Osteoblast (primary cell): ENCODE measurements around the gene FDPS. TPM values are rescaled to one million over a fixed set of nuclear protein-coding genes. Genes with fewer than 3 reads are reported as not detected.

Experiments used
- DNase-seq: peaks from one replicate; pipeline ENCODE4 v3.0.0; 2011; ENCODE audit warnings: low spot score, mixed read lengths; ENCODE audit not compliant: insufficient read length; ENCODE audit errors: missing footprints
- H2AFZ ChIP-seq: 2 replicates; pipeline ENCODE4 v1.6.0; 2011; ENCODE audit warnings: mild to moderate bottlenecking, low read length
- H3K27ac ChIP-seq: 2 replicates; pipeline ENCODE4 v1.5.1; 2011; ENCODE audit warnings: mild to moderate bottlenecking, low read depth, low read length, moderate library complexity
- H3K27me3 ChIP-seq: 2 replicates; pipeline ENCODE4 v1.6.0; 2012; ENCODE audit warnings: mild to moderate bottlenecking, control low read depth, inconsistent platforms, low read length, moderate library complexity; ENCODE audit not compliant: insufficient read depth
- H3K36me3 ChIP-seq: 2 replicates; pipeline ENCODE4 v1.5.1; 2011; ENCODE audit warnings: mild to moderate bottlenecking, low read length, control low read depth, moderate library complexity; ENCODE audit not compliant: insufficient read depth
- H3K4me1 ChIP-seq: 2 replicates; pipeline ENCODE4 v1.5.1; 2011; ENCODE audit warnings: mild to moderate bottlenecking, low read length, control low read depth, moderate library complexity; ENCODE audit not compliant: insufficient read depth
- H3K4me2 ChIP-seq: 2 replicates; pipeline ENCODE4 v1.6.0; 2011; ENCODE audit warnings: mild to moderate bottlenecking, low read length; ENCODE audit not compliant: insufficient read depth
- H3K4me3 ChIP-seq: fragments of 200-600 bp; sonication (generic); 3 replicates; pipeline ENCODE4 v1.5.1; 2012; ENCODE audit warnings: mild to moderate bottlenecking, low read length, inconsistent platforms; ENCODE audit not compliant: insufficient read depth
- H3K79me2 ChIP-seq: 2 replicates; pipeline ENCODE4 v1.6.0; 2012; ENCODE audit warnings: mild to moderate bottlenecking, low read length, control low read depth, inconsistent platforms; ENCODE audit not compliant: insufficient read depth
- H3K9me3 ChIP-seq: 2 replicates; pipeline ENCODE4 v1.5.1; 2011; ENCODE audit warnings: low read depth, low read length, control low read depth
- H4K20me1 ChIP-seq: 2 replicates; pipeline ENCODE4 v1.6.0; 2012; ENCODE audit warnings: mild to moderate bottlenecking, low read length, control low read depth; ENCODE audit not compliant: insufficient read depth
- CTCF ChIP-seq: IDR thresholded peaks from 2 replicates; pipeline ENCODE4 v1.5.1; 2011; ENCODE audit warnings: mild to moderate bottlenecking, low read depth, low read length, moderate library complexity; ENCODE audit errors: extremely low read depth
- total RNA-seq: library from RNA; depleted of rRNA; stranded (reverse); fragments of >200 nt; gene quantifications from 2 replicates; pipeline ENCODE4 v1.2.3, GENCODE V29; 2012

FDPS gene
- total RNA-seq, 1 donor: 216 TPM

GRCh38 chr1:155278689-155279160, 29.9 kb upstream of the FDPS start:
- DNase-seq: no peak
- Histone ChIP-seq H3K4me1 (peaks cover 16% of the 10 kb centered on the region), H4K20me1 (no peaks in the 10 kb centered on the region), H3K36me3 (no peaks in the 10 kb centered on the region), H3K27ac (no peak overlapping the region), H2AFZ (no peak overlapping the region), H3K9me3 (no peaks in the 10 kb centered on the region), H3K4me3 (no peak overlapping the region), H3K4me2 (peak overlapping the region; percentile 94), H3K27me3 (no peaks in the 10 kb centered on the region), H3K79me2 (peaks cover 1% of the 10 kb centered on the region)
- no peak for TF ChIP-seq CTCF

DNA sequence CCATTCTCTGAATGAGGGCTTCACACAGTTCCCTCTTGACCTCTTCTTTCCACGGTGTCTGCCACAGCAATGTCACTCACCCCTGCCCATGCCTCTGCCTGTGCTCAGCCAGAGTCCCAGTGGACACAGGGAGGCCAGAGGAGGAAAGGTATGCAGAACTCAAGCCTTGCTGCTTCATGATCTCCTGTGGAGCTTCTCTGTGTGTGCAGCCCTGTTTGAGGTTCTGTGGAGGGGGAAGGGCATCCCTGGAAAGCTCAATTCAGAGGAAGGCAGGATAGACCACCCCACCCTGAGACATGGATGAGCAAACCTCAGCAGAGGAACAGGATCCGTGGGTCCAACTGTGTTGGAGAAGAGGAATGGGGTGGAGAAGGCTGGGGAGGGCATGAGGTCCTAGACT, 29.4 kb upstream of the FDPS start:
- H2AFZ ChIP-seq: no peak overlapping the region
- no peaks in the 10 kb centered on the region for H4K20me1 ChIP-seq
- no peak overlapping the region for H3K4me3 ChIP-seq
- H3K4me2 ChIP-seq: no peak overlapping the region
- no peaks in the 10 kb centered on the region for H3K9me3 ChIP-seq
- H3K27me3 ChIP-seq: no peaks in the 10 kb centered on the region
- H3K36me3 ChIP-seq: no peaks in the 10 kb centered on the region
- H3K27ac ChIP-seq: no peak overlapping the region
- no peak for TF ChIP-seq CTCF
- H3K4me1 ChIP-seq: peaks cover 14% of the 10 kb centered on the region
- H3K79me2 ChIP-seq: no peaks in the 10 kb centered on the region
- DNase-seq: no peak

DNA sequence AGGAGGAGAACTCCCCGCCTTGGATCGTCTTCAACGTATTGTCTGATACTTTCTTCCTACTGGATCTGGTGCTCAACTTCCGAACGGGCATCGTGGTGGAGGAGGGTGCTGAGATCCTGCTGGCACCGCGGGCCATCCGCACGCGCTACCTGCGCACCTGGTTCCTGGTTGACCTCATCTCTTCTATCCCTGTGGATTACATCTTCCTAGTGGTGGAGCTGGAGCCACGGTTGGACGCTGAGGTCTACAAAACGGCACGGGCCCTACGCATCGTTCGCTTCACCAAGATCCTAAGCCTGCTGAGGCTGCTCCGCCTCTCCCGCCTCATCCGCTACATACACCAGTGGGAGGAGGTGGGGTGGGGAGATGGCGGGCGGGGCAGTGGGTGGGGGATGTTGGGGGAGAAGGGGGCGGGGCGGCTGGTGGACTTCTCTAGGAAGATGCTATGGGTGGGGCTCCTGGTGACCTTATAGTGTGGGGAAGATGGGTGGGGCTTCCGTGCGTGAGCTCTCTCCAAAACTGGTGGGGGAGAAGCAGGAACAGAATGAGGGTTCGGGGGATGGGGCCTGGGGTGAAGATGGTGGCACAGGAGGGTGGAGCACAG, 26.1 kb upstream of the FDPS start:
- H3K36me3 ChIP-seq: no peaks in the 10 kb centered on the region
- TF ChIP-seq CTCF: no peak
- H3K4me2 ChIP-seq: no peak overlapping the region
- H2AFZ ChIP-seq: no peak overlapping the region
- no peaks in the 10 kb centered on the region for H4K20me1 ChIP-seq
- H3K79me2 ChIP-seq: no peaks in the 10 kb centered on the region
- no peak overlapping the region for H3K4me3 ChIP-seq
- H3K27ac ChIP-seq: no peak overlapping the region
- H3K4me1 ChIP-seq: peaks cover 6% of the 10 kb centered on the region
- no peaks in the 10 kb centered on the region for H3K27me3 ChIP-seq
- no peak for DNase-seq
- no peaks in the 10 kb centered on the region for H3K9me3 ChIP-seq

DNA sequence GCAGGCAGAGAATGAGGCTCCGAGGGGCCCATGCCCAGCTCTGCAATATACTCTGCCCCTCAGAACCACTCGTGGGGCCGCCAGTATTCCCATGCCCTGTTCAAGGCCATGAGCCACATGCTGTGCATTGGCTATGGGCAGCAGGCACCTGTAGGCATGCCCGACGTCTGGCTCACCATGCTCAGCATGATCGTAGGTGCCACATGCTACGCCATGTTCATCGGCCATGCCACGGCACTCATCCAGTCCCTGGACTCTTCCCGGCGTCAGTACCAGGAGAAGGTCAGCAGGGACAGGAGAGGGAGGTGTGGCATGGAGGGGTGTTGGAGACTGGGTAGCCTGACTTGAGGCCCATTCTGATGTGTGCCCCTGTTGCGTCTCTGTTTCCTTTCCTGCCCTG, 24.2 kb upstream of the FDPS start:
- H3K27me3 ChIP-seq: no peaks in the 10 kb centered on the region
- H3K4me1 ChIP-seq: no peaks in the 10 kb centered on the region
- H4K20me1 ChIP-seq: no peaks in the 10 kb centered on the region
- no peak overlapping the region for H3K4me3 ChIP-seq
- no peak overlapping the region for H2AFZ ChIP-seq
- H3K9me3 ChIP-seq: no peaks in the 10 kb centered on the region
- no peak overlapping the region for H3K4me2 ChIP-seq
- H3K27ac ChIP-seq: no peak overlapping the region
- H3K36me3 ChIP-seq: no peaks in the 10 kb centered on the region
- no peak for TF ChIP-seq CTCF
- no peaks in the 10 kb centered on the region for H3K79me2 ChIP-seq
- DNase-seq: no peak
